ENCODE measurements around the gene ICAM1. TPM values are rescaled to one million over a fixed set of nuclear protein-coding genes. Genes with fewer than 3 reads are reported as not detected.

Gene ICAM1
- total RNA-seq, 8 experiments from 2014 or later = 0.22 to 72.6 (median 9.7) TPM

GRCh38 chr19:10328558-10329429 is 57.9 kb downstream of the ICAM1 start:
- 80 to 100% (median 96%) methylated on average over 1 to 20 of the region's 41 CpGs; no CpG with 5 or more reads in 3 of the 10 experiments for WGBS, 10 experiments
- peaks cover 6 to 7% of the 10 kb centered on the region in 2 donors for H3K4me1 ChIP-seq (replicated peaks in 1 of 2)
- in situ Hi-C loops (cut with MboI; ENCODE audit: low pct_unique_long_range_greater_than_20kb in 2 of 9, low sequenced_read_pairs in 9 of 9, unreplicated experiment in 9 of 9) = no loop called here
- H3K4me3 ChIP-seq = no peak overlapping the region
- ATAC-seq (replicated peaks in 6 of 8) = no peak
- no peak overlapping the region for H3K27ac ChIP-seq

GRCh38 chr19:10329555-10329954 is 58.6 kb downstream of the ICAM1 start:
- in situ Hi-C loops (cut with MboI; ENCODE audit: low pct_unique_long_range_greater_than_20kb in 2 of 9, low sequenced_read_pairs in 9 of 9, unreplicated experiment in 9 of 9) = no loop called here
- H3K4me3 ChIP-seq = no peak overlapping the region
- WGBS, 10 experiments = 80 to 100% methylated on average over 1 to 2 of the region's 13 CpGs; no CpG with 5 or more reads in 8 of the 10 experiments
- ATAC-seq (replicated peaks in 6 of 8) = no peak
- no peak overlapping the region for H3K27ac ChIP-seq
- peaks cover 6 to 7% of the 10 kb centered on the region in 2 donors for H3K4me1 ChIP-seq (replicated peaks in 1 of 2)

GRCh38 chr19:10332158-10332964 is 61.4 kb downstream of the ICAM1 start:
- WGBS, 10 experiments = 18 to 100% (median 70%) methylated on average over 1 to 9 of the region's 18 CpGs; no CpG with 5 or more reads in 4 of the 10 experiments
- ATAC-seq (replicated peaks in 6 of 8) = no peak
- H3K4me3 ChIP-seq = peak overlapping the region; percentile 65 to 100 (median 96)
- H3K4me1 ChIP-seq (replicated peaks in 1 of 2) = peaks cover 6 to 16% of the 10 kb centered on the region in 2 donors
- H3K27ac ChIP-seq = peak overlapping the region; percentile 99
- in situ Hi-C loops (cut with MboI; ENCODE audit: low pct_unique_long_range_greater_than_20kb in 2 of 9, low sequenced_read_pairs in 9 of 9, unreplicated experiment in 9 of 9) = no loop called here

GRCh38 chr19:10332965-10333757 is 62.2 kb downstream of the ICAM1 start, which contains the start of gene RAVER1:
Gene RAVER1, minus strand, starts transcription at chr19:10333529. Its CDS starts 22 bp downstream, at chr19:10333507.
- peak within 1 kb of the TSS; percentile 99 for H3K27ac ChIP-seq
- H3K4me3 ChIP-seq = peak within 1 kb of the TSS; percentile 65 to 100 (median 96)
- 0 to 3% (median 1%) methylated on average over 1 to 19 of the region's 82 CpGs; no CpG with 5 or more reads in 6 of the 10 experiments for WGBS, 10 experiments
- in situ Hi-C loops (cut with MboI; ENCODE audit: low pct_unique_long_range_greater_than_20kb in 2 of 9, low sequenced_read_pairs in 9 of 9, unreplicated experiment in 9 of 9) = no loop called here
- peak; percentile 75 to 88 (median 82) for ATAC-seq (replicated peaks in 6 of 8)
- peaks cover 6 to 16% of the 10 kb centered on the region in 2 donors for H3K4me1 ChIP-seq (replicated peaks in 1 of 2)

- in situ Hi-C loops (cut with MboI; ENCODE audit: low pct_unique_long_range_greater_than_20kb in 2 of 9, low sequenced_read_pairs in 9 of 9, unreplicated experiment in 9 of 9) = no loop called here
- peak overlapping the region; percentile 29 to 99 for H3K27ac ChIP-seq
- H3K4me3 ChIP-seq = peak overlapping the region; percentile 65 to 100 (median 96)
- peaks cover 6 to 16% of the 10 kb centered on the region in 2 donors for H3K4me1 ChIP-seq (replicated peaks in 1 of 2)
- peak; percentile 1 to 16 (median 4) for ATAC-seq (replicated peaks in 6 of 8)
- 0 to 17% (median 0%) methylated on average over 1 to 14 of the region's 44 CpGs; no CpG with 5 or more reads in 4 of the 10 experiments for WGBS, 10 experiments
These were observed 63.1 kb downstream of the ICAM1 start for GRCh38 chr19:10333758-10334587.

GRCh38 chr19:10334588-10335351 is 63.9 kb downstream of the ICAM1 start:
- WGBS, 10 experiments = 0 to 18% (median 10%) methylated on average over 2 to 4 of the region's 59 CpGs; no CpG with 5 or more reads in 7 of the 10 experiments
- in situ Hi-C loops (cut with MboI; ENCODE audit: low pct_unique_long_range_greater_than_20kb in 2 of 9, low sequenced_read_pairs in 9 of 9, unreplicated experiment in 9 of 9) = no loop called here

GRCh38 chr19:10335352-10335985 is 64.5 kb downstream of the ICAM1 start:
- in situ Hi-C loops (cut with MboI; ENCODE audit: low pct_unique_long_range_greater_than_20kb in 2 of 9, low sequenced_read_pairs in 9 of 9, unreplicated experiment in 9 of 9) = no loop called here
- Histone ChIP-seq H3K4me3 (peak overlapping the region in 2 of 5 donors; percentile 96), H3K4me1 (replicated peaks in 1 of 2) (peaks cover 6 to 16% of the 10 kb centered on the region in 2 donors), H3K27ac (no peak overlapping the region)
- no peak for ATAC-seq (replicated peaks in 6 of 8)
- 20 to 60% (median 53%) methylated on average over 1 to 9 of the region's 26 CpGs; no CpG with 5 or more reads in 7 of the 10 experiments for WGBS, 10 experiments

More at GRCh38 chr19:10334588-10335351, 63.9 kb downstream of the ICAM1 start:
- Histone ChIP-seq H3K4me1 (replicated peaks in 1 of 2) (peaks cover 6 to 16% of the 10 kb centered on the region in 2 donors), H3K4me3 (peak overlapping the region; percentile 65 to 100 (median 96)), H3K27ac (peak overlapping the region in 1 of 2 donors; percentile 6)
- peak; percentile 30 to 68 (median 43) for ATAC-seq (replicated peaks in 6 of 8)

Other genes with a start within 250 kb of the ICAM1 start
- 10 to 100 TPM in 4 of 8 experiments, 1 to 10 TPM in 4; 2.2 to 29.4 (median 12.0) TPM for gene SHFL, start 184.8 kb upstream of the ICAM1 start, total RNA-seq
- gene ANGPTL6, start 168.4 kb upstream of the ICAM1 start, total RNA-seq = 1 to 10 TPM in 2 of 8 experiments, under 1 TPM in 6; 0.11 to 1.2 (median 0.35) TPM
- 10 to 100 TPM; 27.2 to 92.1 (median 47.3) TPM for gene PPAN, start 164.8 kb upstream of the ICAM1 start, total RNA-seq
- gene P2RY11, start 159.4 kb upstream of the ICAM1 start, total RNA-seq = 10 to 100 TPM in 3 of 8 experiments, 1 to 10 TPM in 5; 2.1 to 12.2 (median 4.9) TPM
- 100 to 1,000 TPM; 180 to 352 (median 242) TPM for gene EIF3G, start 151.2 kb upstream of the ICAM1 start, total RNA-seq
- gene DNMT1, start 76.2 kb upstream of the ICAM1 start, total RNA-seq = 10 to 100 TPM; 16.9 to 92.4 (median 37.4) TPM
- gene S1PR2, start 39.8 kb upstream of the ICAM1 start, total RNA-seq = 10 to 100 TPM in 4 of 8 experiments, 1 to 10 TPM in 4; 1.5 to 14.8 (median 10.1) TPM
- 10 to 100 TPM; 17.9 to 80.5 (median 34.4) TPM for gene MRPL4, start 18.9 kb upstream of the ICAM1 start, total RNA-seq
- gene ICAM4, start 15.8 kb downstream of the ICAM1 start, total RNA-seq = under 1 TPM in 1 of 8 experiments, not detected in 7; 0.14 TPM
- gene ICAM5, start 18.8 kb downstream of the ICAM1 start, total RNA-seq = 10 to 100 TPM in 2 of 8 experiments, 1 to 10 TPM in 5, under 1 TPM in 1; 0.71 to 33.1 (median 4.8) TPM
- gene ZGLP1, start 38.7 kb downstream of the ICAM1 start, total RNA-seq = 1 to 10 TPM; 3.4 to 7.2 (median 4.4) TPM
- 10 to 100 TPM; 12.7 to 37.8 (median 18.8) TPM for gene FDX2, start 44.9 kb downstream of the ICAM1 start, total RNA-seq
- gene RAVER1, start 62.4 kb downstream of the ICAM1 start, total RNA-seq = 10 to 100 TPM in 3 of 8 experiments, 1 to 10 TPM in 5; 4.3 to 31.8 (median 8.1) TPM
- gene ICAM3, start 68.5 kb downstream of the ICAM1 start, total RNA-seq = 1 to 10 TPM in 7 of 8 experiments, under 1 TPM in 1; 0.73 to 3.5 (median 2.2) TPM
- gene TYK2, start 109.5 kb downstream of the ICAM1 start, total RNA-seq = 100 to 1,000 TPM in 1 of 8 experiments, 10 to 100 TPM in 7; 29.4 to 110 (median 62.1) TPM
- 100 to 1,000 TPM; 106 to 304 (median 175) TPM for gene CDC37, start 132.4 kb downstream of the ICAM1 start, total RNA-seq
- 1 to 10 TPM in 7 of 8 experiments, under 1 TPM in 1; 0.88 to 7.8 (median 2.8) TPM for gene PDE4A, start 149.4 kb downstream of the ICAM1 start, total RNA-seq
- gene KEAP1, start 232.2 kb downstream of the ICAM1 start, total RNA-seq = 10 to 100 TPM; 27.1 to 84.0 (median 49.6) TPM
- gene S1PR5, start 246.3 kb downstream of the ICAM1 start, total RNA-seq = under 1 TPM in 4 of 8 experiments, not detected in 4; 0.08 to 0.81 (median 0.16) TPM